ENCODE data around the gene LRRC10B.

DNA sequence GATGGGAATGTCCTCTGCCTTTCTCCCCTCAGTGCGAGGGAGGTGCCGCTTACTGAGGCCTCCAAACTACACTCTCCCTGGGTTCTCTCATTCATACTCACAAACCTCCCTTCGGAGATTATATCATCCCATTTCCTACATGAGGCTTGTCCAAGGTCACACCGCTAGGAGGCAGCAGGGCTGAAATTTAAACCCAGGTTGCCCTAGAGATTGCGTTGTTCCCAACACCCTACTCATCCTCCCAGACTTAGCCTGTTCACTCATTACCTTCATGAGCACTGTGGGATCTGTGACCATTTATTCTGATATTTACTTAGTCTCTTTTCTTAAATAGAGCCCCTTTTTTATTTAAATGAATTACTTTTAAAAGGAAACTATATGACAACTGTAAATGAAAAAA, 47.6 kb upstream of the LRRC10B start:
- TF ChIP-seq, protein P1, sequence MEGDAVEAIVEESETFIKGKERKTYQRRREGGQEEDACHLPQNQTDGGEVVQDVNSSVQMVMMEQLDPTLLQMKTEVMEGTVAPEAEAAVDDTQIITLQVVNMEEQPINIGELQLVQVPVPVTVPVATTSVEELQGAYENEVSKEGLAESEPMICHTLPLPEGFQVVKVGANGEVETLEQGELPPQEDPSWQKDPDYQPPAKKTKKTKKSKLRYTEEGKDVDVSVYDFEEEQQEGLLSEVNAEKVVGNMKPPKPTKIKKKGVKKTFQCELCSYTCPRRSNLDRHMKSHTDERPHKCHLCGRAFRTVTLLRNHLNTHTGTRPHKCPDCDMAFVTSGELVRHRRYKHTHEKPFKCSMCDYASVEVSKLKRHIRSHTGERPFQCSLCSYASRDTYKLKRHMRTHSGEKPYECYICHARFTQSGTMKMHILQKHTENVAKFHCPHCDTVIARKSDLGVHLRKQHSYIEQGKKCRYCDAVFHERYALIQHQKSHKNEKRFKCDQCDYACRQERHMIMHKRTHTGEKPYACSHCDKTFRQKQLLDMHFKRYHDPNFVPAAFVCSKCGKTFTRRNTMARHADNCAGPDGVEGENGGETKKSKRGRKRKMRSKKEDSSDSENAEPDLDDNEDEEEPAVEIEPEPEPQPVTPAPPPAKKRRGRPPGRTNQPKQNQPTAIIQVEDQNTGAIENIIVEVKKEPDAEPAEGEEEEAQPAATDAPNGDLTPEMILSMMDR (IDR thresholded peaks at IDR 0.05) = no peak
- TF ChIP-seq, protein P2, sequence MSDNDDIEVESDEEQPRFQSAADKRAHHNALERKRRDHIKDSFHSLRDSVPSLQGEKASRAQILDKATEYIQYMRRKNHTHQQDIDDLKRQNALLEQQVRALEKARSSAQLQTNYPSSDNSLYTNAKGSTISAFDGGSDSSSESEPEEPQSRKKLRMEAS (IDR thresholded peaks at IDR 0.05) = no peak
- no peak for TF ChIP-seq CHD2 (IDR thresholded peaks at IDR 0.05; ENCODE audit: low read length, partially characterized antibody)
- no peak for TF ChIP-seq ZFP36 (IDR thresholded peaks at IDR 0.05; ENCODE audit: borderline replicate concordance, partially characterized antibody)
- no peak for TF ChIP-seq SMC3 (IDR thresholded peaks at IDR 0.05)
- TF ChIP-seq CEBPB (IDR thresholded peaks at IDR 0.05) = no peak
